Measurements from ENCODE around the gene KCNK1. TPM values are rescaled to one million over a fixed set of nuclear protein-coding genes. Genes with fewer than 3 reads are reported as not detected.
"Not testable (repeated sequence)": the region's sequence is repeated elsewhere in the genome, so short reads cannot be mapped to it uniquely, and the experiment has no call there.

KCNK1 gene
- total RNA-seq, 2 donors from 2014 or later: 5.2 to 6.3 TPM

GRCh38 chr1:233617025-233617424 lies 3.1 kb downstream of the KCNK1 start:
- intact Hi-C loops (cut with DNase I): no loop called here
- Histone ChIP-seq H3K36me3 (replicated peaks in 1 of 2; ENCODE audit: insufficient read depth in 1 of 2, low read depth in 2 of 2) (no peaks in the 10 kb centered on the region), H3K4me3 (no peak overlapping the region), H3K4me1 (peaks cover 20% of the 10 kb centered on the region), H3K9me3 (no peaks in the 10 kb centered on the region), H3K27ac (no peak overlapping the region), H3K27me3 (no peaks in the 10 kb centered on the region)
- DNase-seq: no peak
- WGBS, 2 donors: 60 to 75% methylated on average over 1 of the region's 1 CpG
- no peak for ATAC-seq
- no peak for TF ChIP-seq POLR2A (IDR thresholded peaks at IDR 0.05)
- no peak for TF ChIP-seq CTCF (IDR thresholded peaks at IDR 0.05)

GRCh38 chr1:233619414-233619813 lies 5.5 kb downstream of the KCNK1 start:
- H3K36me3 ChIP-seq (replicated peaks in 1 of 2; ENCODE audit: insufficient read depth in 1 of 2, low read depth in 2 of 2); H3K9me3 ChIP-seq; H3K4me3 ChIP-seq; ATAC-seq; intact Hi-C loops (cut with DNase I); H3K27me3 ChIP-seq; DNase-seq; H3K27ac ChIP-seq: not testable (repeated sequence)
- peaks cover 14% of the 10 kb centered on the region for H3K4me1 ChIP-seq
- WGBS, 2 donors: 90 to 98% methylated on average over 7 of the region's 7 CpGs

- WGBS, 2 donors: 93 to 96% methylated on average over 2 of the region's 2 CpGs
Measured at GRCh38 chr1:233620065-233620464, 6.2 kb downstream of the KCNK1 start.

GRCh38 chr1:233621923-233622322 lies 8.0 kb downstream of the KCNK1 start:
- WGBS, 2 donors: 87 to 93% methylated on average over 3 of the region's 3 CpGs

More at GRCh38 chr1:233620065-233620464, 6.2 kb downstream of the KCNK1 start:
- ATAC-seq (no peak), DNase-seq (no peak)
- H3K9me3 ChIP-seq: no peaks in the 10 kb centered on the region
- H3K27me3 ChIP-seq: no peaks in the 10 kb centered on the region
- no peaks in the 10 kb centered on the region for H3K36me3 ChIP-seq (replicated peaks in 1 of 2; ENCODE audit: insufficient read depth in 1 of 2, low read depth in 2 of 2)
- H3K4me1 ChIP-seq: peaks cover 10% of the 10 kb centered on the region
- no peak for TF ChIP-seq POLR2A (IDR thresholded peaks at IDR 0.05)
- no peak for TF ChIP-seq CTCF (IDR thresholded peaks at IDR 0.05)
- no peak overlapping the region for H3K27ac ChIP-seq
- H3K4me3 ChIP-seq: no peak overlapping the region
- intact Hi-C loops (cut with DNase I): no loop called here

GRCh38 chr1:233624289-233624688 lies 10.4 kb downstream of the KCNK1 start:
- intact Hi-C loops (cut with DNase I): no loop called here
- no peak overlapping the region for H3K4me3 ChIP-seq
- H3K27me3 ChIP-seq: no peaks in the 10 kb centered on the region
- WGBS, 2 donors: 100% methylated on average over 3 of the region's 3 CpGs
- H3K4me1 ChIP-seq: no peaks in the 10 kb centered on the region
- TF ChIP-seq CTCF (IDR thresholded peaks at IDR 0.05) (no peak), POLR2A (IDR thresholded peaks at IDR 0.05) (no peak)
- no peak overlapping the region for H3K27ac ChIP-seq
- DNase-seq (no peak), ATAC-seq (no peak)
- no peaks in the 10 kb centered on the region for H3K36me3 ChIP-seq (replicated peaks in 1 of 2; ENCODE audit: insufficient read depth in 1 of 2, low read depth in 2 of 2)
- H3K9me3 ChIP-seq: no peaks in the 10 kb centered on the region

More at GRCh38 chr1:233621923-233622322, 8.0 kb downstream of the KCNK1 start:
- intact Hi-C loops (cut with DNase I): no loop called here
- no peak for TF ChIP-seq POLR2A (IDR thresholded peaks at IDR 0.05)
- TF ChIP-seq CTCF (IDR thresholded peaks at IDR 0.05): no peak
- H3K36me3 ChIP-seq (replicated peaks in 1 of 2; ENCODE audit: insufficient read depth in 1 of 2, low read depth in 2 of 2): no peaks in the 10 kb centered on the region
- H3K27me3 ChIP-seq: no peaks in the 10 kb centered on the region
- H3K9me3 ChIP-seq: no peaks in the 10 kb centered on the region
- no peak for DNase-seq
- ATAC-seq: no peak
- no peaks in the 10 kb centered on the region for H3K4me1 ChIP-seq
- H3K27ac ChIP-seq: no peak overlapping the region
- no peak overlapping the region for H3K4me3 ChIP-seq
